ENCODE measurements around the gene TLN1. TPM values are rescaled to one million over a fixed set of nuclear protein-coding genes. Genes with fewer than 3 reads are reported as not detected.

Gene TLN1
- total and polyA plus RNA-seq, 10 of the 15 experiments (the other 5 are each of a cell fraction or from before 2014, with no cell fraction given): 11.6 to 305 (median 71.9) TPM

- ChIA-PET SMC1A (ENCODE audit: uncharacterized antibody, unreplicated experiment) (interaction anchor here (3.4 kb wide), 1 partner anchor 26 kb away, joined by 12 read pairs; no protein-coding TSS in a partner anchor), RAD21 (ENCODE audit: unreplicated experiment) (interaction anchor here (1.3 kb wide), 1 partner anchor 17 kb away, joined by 3 read pairs; no protein-coding TSS in a partner anchor), CTCF (interaction anchor here (1.0 to 1.8 kb wide), 2 partner anchors 26 to 96 kb away, joined by 3 to 10 read pairs; partner anchors contain the start of genes CCDC107 and RMRP), POLR2A (interaction anchor here (1.8 kb wide), 1 partner anchor 21 kb away, joined by 6 read pairs; the partner anchor contains the start of genes CREB3 and TLN1)
- in situ Hi-C loops (cut with MboI) (no loop called here), intact Hi-C loops (cut with micrococcal nuclease; ENCODE audit: unreplicated experiment) (no loop called here)
- Histone ChIP-seq H3K36me3 (ENCODE audit: control insufficient read depth in 2 of 2, insufficient read depth in 2 of 2, low read length in 1 of 2) (peaks cover 5 to 18% of the 10 kb centered on the region in 2 experiments), H3K27ac (ENCODE audit: control insufficient read depth, insufficient read depth) (no peak overlapping the region), H2AFZ (ENCODE audit: control insufficient read depth, low read depth, low read length) (no peak overlapping the region), H3K4me1 (ENCODE audit: control insufficient read depth, insufficient read depth, low read length) (peaks cover 11% of the 10 kb centered on the region), H3K9me3 (replicated peaks; ENCODE audit: control insufficient read depth, insufficient read depth, low read length) (no peaks in the 10 kb centered on the region), H3K27me3 (replicated peaks in 1 of 2; ENCODE audit: control insufficient read depth in 2 of 2, insufficient read depth in 2 of 2, low read length in 1 of 2) (no peaks in the 10 kb centered on the region), H4K20me1 (ENCODE audit: control insufficient read depth, insufficient read depth) (no peaks in the 10 kb centered on the region), H3K79me2 (ENCODE audit: control insufficient read depth, insufficient read depth, low read length) (peaks cover 29% of the 10 kb centered on the region), H3K4me2 (ENCODE audit: control insufficient read depth, insufficient read depth) (no peak overlapping the region), H3K9ac (ENCODE audit: control insufficient read depth, insufficient read depth, low read length) (no peak overlapping the region), H3K4me3 (no peak overlapping the region)
- ATAC-seq (no peak), FAIRE-seq (no peak), DNase-seq (ENCODE audit: low read depth, low spot score) (no peak)
- BruUV-seq (replicated peaks): no TSS peak
- no peak for TF ChIP-seq STAT1 (conservative IDR thresholded peaks at IDR 0.05)
- no peak for TF ChIP-seq IRF5 (IDR thresholded peaks at IDR 0.05; ENCODE audit: borderline replicate concordance)
- TF ChIP-seq ATF2 (IDR thresholded peaks at IDR 0.05; ENCODE audit: low read length): no peak
- TF ChIP-seq LARP7 (IDR thresholded peaks at IDR 0.05): no peak
- no peak for TF ChIP-seq HDAC6 (IDR thresholded peaks at IDR 0.05; ENCODE audit: unreplicated experiment)
- TF ChIP-seq BCLAF1 (IDR thresholded peaks at IDR 0.05): no peak
- no peak for TF ChIP-seq RB1 (IDR thresholded peaks at IDR 0.05; ENCODE audit: borderline replicate concordance)
- TF ChIP-seq CBX5 (IDR thresholded peaks at IDR 0.05; ENCODE audit: low read depth): no peak
- TF ChIP-seq TCF7 (IDR thresholded peaks at IDR 0.05; ENCODE audit: borderline replicate concordance): no peak
- TF ChIP-seq NR2C2 (IDR thresholded peaks at IDR 0.05; ENCODE audit: borderline replicate concordance, control insufficient read depth, insufficient read length, low read depth): no peak
- TF ChIP-seq TAF1 (IDR thresholded peaks at IDR 0.05; ENCODE audit: borderline replicate concordance, low read depth, low read length): no peak
- TF ChIP-seq FOXM1 (IDR thresholded peaks at IDR 0.05; ENCODE audit: low read depth, low read length): no peak
- no peak for TF ChIP-seq ZNF207 (IDR thresholded peaks at IDR 0.05; ENCODE audit: borderline replicate concordance)
- WGBS (ENCODE audit: insufficient coverage, insufficient replicate concordance, low lambda C conversion rate, missing lambda C conversion rate): 76% methylated on average over 5 of the region's 5 CpGs
These were observed 21.5 kb upstream of the TLN1 start for GRCh38 chr9:35753466-35753865.
